22Rv1 (cell line): ENCODE measurements around the gene VPS37B.

Experiments used
- ZFX ChIP-seq: fragments of 450-650 bp; IDR thresholded peaks from 2 replicates; pipeline ENCODE4 v1.6.1; 2017; ENCODE audit warnings: antibody characterized with exemption, borderline replicate concordance
- TF ChIP-seq, protein P1 (sequence below): fragments of 450-650 bp; IDR thresholded peaks from 2 replicates; pipeline ENCODE4 v1.5.1; 2017; ENCODE audit warnings: mild to moderate bottlenecking

DNA sequence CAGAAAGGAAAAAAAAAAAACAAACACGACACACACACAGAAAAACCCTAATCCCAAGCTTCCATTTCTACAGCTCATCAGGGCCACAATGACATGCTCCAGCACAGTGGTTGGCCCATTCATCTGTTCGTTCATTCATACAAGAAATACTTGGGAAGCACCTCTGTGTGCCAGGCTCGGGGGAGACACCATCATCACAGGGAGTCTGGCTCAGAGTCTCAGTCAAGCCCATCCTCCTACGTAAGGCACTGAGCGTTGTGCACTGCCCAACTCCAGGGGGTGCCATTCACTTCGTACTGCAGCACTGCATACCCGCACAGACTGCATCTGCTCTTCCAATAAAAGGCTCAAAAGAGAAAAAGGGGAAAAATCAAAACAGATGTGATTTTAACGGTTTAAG, 15.3 kb downstream of the VPS37B start:
- TF ChIP-seq, protein P1, sequence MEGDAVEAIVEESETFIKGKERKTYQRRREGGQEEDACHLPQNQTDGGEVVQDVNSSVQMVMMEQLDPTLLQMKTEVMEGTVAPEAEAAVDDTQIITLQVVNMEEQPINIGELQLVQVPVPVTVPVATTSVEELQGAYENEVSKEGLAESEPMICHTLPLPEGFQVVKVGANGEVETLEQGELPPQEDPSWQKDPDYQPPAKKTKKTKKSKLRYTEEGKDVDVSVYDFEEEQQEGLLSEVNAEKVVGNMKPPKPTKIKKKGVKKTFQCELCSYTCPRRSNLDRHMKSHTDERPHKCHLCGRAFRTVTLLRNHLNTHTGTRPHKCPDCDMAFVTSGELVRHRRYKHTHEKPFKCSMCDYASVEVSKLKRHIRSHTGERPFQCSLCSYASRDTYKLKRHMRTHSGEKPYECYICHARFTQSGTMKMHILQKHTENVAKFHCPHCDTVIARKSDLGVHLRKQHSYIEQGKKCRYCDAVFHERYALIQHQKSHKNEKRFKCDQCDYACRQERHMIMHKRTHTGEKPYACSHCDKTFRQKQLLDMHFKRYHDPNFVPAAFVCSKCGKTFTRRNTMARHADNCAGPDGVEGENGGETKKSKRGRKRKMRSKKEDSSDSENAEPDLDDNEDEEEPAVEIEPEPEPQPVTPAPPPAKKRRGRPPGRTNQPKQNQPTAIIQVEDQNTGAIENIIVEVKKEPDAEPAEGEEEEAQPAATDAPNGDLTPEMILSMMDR = peak; percentile 56
- no peak for TF ChIP-seq ZFX
